GM19035 (cell line): ENCODE data around the gene CAMK2B.

Source experiments
- ATAC-seq: cut with Tn5 transposase; IDR thresholded peaks from one replicate; pipeline ENCODE4 v1.9.1; 2021; ENCODE audit not compliant: unreplicated experiment

CAMK2B gene

DNA sequence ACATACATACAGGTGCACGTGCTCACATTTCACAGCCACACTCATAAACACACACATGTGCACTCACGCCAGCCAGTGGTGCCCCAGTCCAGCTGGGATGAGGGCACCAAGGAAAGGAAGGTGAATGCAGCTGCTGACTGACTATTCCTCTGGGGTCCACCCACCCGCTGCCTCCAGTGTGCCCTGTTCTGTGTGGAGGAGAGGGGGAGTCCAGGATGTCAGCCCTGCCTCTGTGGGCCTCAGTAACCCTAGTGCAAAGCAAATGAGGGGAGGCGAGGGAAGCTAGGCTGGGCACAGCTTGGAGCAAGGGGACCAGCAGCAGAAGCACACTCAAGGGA lies 67.0 kb downstream of the CAMK2B start:
- ATAC-seq: no peak

DNA sequence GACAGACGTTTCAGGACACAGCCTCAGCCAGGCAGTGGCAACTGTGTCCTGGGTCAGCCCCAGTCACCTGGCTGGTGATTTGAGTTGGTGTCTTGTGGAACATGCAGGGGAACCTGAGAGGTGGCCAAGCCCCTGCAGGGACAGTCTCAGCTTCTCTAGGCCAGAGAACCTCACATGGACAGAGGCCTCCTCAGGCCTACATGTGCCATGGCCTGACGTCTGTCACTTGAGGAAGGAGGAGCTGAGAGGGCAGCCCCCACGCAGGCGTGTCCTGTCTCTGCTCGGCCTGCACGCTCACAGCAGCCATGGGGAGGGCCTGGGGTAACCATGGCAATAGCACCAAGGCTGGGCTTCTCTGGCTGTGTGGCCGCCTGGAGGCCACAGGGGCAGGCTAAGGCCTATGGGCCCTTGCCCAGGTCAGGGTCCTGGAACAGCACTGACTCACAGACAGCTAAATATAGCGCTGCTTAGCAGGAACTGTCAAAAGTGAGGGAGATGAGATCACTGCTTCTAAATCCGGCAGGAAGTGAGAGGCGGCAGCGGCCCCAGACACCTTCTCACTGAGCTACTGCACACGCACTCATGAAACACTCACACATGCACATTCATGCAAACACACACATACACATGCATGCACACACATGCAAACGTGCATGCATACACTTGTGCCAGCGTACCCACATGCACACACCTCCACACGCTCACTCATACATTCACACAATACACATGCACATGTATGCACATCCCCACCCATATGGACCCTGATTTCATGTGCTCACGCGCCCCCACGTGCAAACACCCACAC lies 67.6 kb downstream of the CAMK2B start:
- peak; percentile 92 for ATAC-seq

DNA sequence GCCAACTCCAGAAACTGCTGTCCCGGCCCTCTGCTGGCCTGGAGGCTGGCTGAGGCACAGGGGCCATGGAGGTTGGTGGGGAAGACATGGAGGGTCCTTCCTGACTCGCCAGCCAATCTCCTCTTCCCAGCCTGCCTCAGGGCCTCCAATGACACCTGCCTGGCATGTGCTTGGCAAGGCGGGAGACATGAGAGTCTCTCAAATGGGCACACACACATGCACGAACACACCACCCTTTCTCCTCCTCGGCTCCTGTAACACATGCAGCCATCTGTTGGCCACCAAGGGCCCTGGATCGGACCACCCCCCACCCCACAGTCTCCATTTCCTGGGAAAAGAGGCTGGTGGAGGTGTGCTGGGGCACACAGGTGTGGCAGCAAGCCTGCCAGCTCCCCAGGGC lies 68.2 kb downstream of the CAMK2B start:
- no peak for ATAC-seq

GRCh38 chr7:44256459-44256858 lies 68.9 kb downstream of the CAMK2B start:
- no peak for ATAC-seq

GRCh38 chr7:44251881-44252280 lies 73.5 kb downstream of the CAMK2B start:
- ATAC-seq: no peak

- ATAC-seq: no peak
Measured at GRCh38 chr7:44251269-44251668, 74.1 kb downstream of the CAMK2B start.

DNA sequence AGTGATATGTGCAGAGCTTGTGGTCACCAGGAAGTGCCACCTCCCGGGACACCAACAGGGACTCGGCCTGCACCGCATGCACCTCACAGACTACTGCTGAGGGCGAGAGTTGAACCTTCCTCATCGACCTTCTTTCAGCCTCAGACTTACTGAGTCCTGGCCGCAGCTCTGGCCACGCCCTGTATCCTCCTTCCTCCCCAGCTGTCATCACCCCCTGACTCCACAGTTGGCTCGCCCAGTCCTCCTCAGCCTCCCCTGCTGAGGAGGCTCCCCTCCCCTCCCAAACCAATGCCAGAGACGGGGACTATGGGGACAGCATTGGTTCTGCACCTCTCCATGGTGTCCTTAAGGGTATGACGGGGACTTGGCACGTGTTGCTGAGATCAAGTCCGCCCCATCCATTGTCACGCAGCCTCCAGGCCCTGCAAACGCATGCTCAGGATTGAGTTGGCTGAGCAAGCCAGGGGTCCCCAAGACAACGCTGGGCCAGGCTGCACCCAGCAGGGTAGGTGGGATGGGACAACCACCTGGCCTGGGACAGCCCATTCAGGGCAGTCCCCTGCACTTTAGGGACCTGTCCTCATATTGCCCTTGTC lies 75.7 kb downstream of the CAMK2B start:
- ATAC-seq: no peak

GRCh38 chr7:44247868-44248651 lies 77.3 kb downstream of the CAMK2B start:
- ATAC-seq: no peak

- no peak for ATAC-seq
Measured at GRCh38 chr7:44246396-44247113, 78.8 kb downstream of the CAMK2B start.

DNA sequence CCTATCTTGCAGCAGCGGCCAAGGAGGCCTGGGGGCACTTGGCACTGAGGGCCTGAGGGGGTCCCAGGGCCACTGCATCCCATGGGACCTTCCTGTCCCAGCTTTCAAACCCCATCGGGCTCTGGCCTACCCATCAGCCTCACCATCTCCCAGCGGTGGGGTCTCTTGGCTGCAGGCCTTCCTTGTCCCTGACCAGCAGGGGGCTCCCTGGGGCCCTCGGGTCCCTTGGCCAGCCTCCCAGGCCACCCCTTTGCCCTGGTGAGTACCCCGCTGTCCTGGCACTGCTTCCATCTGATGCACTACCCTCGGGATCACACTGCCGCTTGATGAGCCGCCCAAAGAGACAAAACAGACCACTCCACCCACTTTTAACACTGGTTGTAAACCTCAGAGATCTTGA lies 81.1 kb downstream of the CAMK2B start:
- no peak for ATAC-seq

- ATAC-seq: no peak
Measured at GRCh38 chr7:44242091-44242490, 83.3 kb downstream of the CAMK2B start.

- ATAC-seq: peak; percentile 79
Measured at GRCh38 chr7:44240983-44241510, 84.3 kb downstream of the CAMK2B start.

DNA sequence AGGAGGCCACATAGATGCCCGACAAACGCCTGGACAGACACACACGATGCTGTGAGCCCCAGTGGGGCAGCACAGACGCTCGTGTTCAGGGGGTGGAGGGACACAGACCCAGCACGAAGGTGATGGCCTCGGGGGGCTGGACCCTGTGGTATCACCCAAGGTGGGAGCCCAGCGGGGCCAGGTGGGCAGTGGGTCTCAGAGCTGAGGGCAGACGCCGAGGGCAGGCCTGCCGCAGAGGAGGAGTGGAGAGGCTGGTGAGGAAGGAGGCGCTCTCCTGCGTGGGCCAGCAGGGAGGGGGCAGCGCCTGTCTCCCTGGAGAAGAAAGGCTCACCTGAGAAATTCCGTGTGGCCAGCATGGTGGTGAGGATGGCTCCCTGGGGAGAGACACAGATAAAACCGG lies 85.0 kb downstream of the CAMK2B start:
- no peak for ATAC-seq

- ATAC-seq: no peak
Measured at GRCh38 chr7:44239361-44239760, 86.0 kb downstream of the CAMK2B start.

DNA sequence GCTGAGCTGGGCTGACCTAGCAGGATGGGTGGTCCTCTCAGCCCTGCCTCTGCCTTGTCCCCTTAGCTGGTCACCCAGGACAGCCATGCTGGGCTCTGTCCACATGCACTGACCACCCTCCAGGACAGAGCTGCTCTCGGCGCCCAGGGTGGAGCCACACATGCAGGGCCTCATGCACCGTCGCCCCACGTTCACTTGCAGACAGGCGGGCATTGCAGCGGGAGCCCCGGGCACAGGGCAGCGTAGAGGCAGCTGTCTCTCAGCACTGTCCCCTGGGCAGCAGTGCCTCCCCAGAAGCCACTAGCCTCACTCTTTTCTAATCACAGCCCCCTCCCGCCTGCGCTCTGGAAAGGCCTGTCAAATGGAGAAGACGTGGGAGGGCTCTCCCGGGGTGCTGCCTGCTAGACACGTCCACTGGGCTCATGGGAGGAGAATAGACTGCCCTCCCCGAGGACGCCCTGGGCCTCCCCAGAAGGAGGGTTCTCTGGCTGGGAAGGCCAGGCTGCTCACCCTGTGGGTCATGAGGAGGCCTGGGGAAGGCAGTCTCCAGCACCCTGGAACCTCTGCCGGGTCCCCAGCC lies 87.2 kb downstream of the CAMK2B start:
- no peak for ATAC-seq

- no peak for ATAC-seq
Measured at GRCh38 chr7:44237696-44238095, 87.7 kb downstream of the CAMK2B start.

DNA sequence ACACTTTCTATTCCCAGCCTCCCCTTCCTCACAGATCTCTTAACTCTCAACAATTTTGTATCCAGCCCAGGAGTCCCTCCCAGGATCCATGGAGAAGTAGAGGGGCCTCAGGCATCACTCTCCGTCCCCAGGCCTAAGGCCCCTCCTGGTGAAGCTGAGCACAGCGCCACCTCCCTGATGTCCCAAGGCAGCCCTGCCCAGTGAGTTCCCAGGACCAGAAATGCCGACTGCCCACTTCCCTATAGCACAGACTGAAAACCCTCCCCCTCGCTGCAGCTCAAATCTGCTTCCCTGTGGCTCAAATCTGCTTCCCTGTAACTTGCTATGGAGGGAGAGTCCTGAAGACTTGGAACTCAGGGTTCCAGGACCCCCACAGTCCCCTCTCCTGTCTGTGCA lies 89.1 kb downstream of the CAMK2B start:
- ATAC-seq: no peak

GRCh38 chr7:44235582-44236332 lies 89.6 kb downstream of the CAMK2B start:
- ATAC-seq: no peak

- no peak for ATAC-seq
Measured at GRCh38 chr7:44235066-44235465, 90.3 kb downstream of the CAMK2B start.
